Hematopoietic multipotent progenitor cell treated with erythropoietin and hydrocortisone succinate and interleukin-3 and kit ligand, for 4 days (in vitro differentiated cells): ENCODE data around the gene MANF.
"Not testable (repeated sequence)": the region's sequence is repeated elsewhere in the genome, so short reads cannot be mapped to it uniquely, and the experiment has no call there.

ENCODE experiments used
- DNase-seq: peaks from one replicate; pipeline ENCODE4 v3.0.0-alpha.2; 2015

The MANF gene

DNA sequence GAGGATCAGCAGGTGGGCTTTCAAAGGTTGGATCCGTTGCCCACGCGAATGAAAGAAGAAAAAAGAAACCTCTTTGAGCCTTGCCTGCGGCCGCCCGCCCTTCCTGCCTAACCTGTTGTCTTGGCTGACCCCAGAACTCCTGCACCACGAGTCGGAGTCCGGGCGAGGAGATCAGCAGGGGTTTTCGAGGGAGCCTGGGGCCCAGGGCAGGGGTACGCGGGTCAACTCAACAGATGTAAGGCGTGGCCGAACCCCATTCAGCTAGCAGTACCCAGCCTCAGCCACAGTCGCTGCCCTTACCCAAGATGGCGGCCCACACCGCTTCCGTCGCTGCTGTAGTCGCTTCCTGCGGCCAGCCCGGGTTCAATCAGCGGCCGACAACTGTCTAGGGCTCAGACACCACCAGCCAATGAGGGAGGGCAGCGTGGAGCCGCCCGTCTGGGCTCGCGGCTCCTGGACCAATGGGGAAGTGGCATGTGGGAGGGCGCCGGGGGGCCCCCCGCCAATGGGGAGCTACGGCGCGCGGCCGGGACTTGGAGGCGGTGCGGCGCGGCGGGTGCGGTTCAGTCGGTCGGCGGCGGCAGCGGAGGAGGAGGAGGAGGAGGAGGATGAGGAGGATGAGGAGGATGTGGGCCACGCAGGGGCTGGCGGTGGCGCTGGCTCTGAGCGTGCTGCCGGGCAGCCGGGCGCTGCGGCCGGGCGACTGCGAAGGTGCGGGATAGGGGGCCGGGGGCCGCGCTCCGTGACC lies at the start of gene MANF:
Gene MANF, plus strand, starts transcription at position 566 of the 748 bp plus-strand sequence. Its CDS starts 52 bp downstream, at position 618.
- peak; percentile 99 for DNase-seq

DNA sequence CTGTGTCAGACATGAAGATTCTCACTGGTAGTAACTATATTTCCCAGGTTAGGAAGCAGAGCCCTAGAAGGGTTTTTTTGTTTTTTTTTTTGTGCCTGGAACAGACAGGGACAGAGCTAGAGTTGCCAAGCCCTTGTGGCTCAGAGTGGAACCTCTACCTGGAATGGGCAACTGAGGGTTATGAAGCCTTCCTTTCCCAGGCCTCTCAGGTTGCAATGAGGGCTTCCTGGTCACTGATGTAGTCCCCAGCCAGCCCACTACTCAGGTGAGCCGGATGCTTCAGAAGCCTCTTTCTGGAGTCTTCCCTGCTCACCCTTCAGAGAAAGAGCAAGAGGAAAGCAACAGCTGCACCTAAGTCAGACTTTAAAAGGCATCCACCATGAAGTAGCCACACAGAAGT lies 48.8 kb upstream of the MANF start:
- DNase-seq: no peak

DNA sequence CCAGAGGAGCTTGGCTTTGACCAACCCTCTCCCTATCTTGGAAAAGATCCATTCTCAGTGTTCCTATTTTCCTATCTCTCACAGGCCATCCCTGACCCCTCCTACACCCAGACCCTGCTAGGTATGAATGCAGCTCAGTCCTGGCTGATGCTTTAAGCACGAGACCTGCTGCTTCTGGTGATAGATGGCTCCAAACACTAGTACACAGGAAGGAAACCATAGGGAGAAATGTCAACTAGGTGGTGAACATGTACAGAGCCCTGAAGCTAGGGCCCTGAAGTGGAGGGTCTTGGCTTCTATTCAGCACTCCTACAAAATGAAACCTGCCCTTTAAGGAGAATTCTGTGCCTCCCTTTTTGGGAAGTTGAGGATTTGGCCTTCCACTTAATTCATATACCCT lies 47.4 kb upstream of the MANF start:
- no peak for DNase-seq

DNA sequence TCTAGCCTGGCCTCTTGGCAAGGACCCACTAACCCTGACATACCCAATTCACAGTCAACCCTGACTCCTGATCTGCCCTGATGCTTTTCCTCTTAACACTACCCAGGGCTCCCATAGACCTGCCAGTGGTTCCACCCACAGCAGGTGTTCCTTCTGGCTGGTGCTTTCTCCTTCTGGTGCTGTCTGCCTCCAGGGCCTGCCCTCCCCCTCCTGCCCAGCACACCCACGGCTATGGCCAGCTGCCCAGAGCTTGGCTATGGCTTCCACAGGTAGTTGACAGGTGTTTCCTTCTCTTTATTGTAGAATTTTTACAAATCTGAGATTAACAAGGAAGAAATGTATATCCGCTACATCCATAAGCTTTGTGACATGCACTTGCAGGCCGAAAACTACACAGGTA lies 46.5 kb upstream of the MANF start:
- no peak for DNase-seq

DNA sequence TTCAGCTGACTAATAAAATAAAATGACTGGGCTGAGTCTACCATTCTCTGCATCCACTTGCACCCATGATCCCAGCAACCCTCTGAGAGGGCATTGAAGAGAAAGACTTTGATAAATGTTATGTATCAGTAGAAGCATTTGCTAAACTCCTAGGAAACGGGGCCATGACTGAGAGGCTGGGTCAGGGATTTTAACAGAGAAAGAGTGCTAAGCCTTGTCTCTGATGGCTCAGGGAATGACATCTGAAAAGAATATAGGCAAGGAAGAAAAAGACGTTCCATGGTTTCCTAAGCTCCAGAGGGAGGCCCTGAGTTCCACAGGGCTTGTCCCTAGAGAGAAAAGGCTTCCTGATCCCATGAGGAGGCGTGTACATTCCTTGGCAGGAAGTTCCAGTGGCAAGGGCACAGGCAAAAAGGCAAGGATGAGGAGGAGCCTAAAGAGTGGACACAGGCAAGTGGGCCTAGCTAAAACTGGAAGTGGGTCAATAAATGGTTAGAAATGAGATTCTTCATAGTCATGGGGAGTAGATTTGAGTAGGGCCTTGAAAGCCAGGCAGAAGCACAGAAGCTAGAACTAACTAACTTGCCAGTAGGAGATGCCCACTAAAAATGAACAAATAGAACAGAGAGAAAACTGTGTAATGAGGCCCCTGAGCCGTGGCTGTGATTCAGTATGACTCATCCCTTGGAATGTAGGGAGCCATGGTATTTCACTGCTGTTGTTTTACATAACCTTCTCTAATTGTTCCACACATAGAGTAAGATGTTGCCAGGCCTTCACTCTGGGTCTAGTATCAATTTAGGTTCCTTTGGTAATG lies 44.9 kb upstream of the MANF start:
- no peak for DNase-seq

DNA sequence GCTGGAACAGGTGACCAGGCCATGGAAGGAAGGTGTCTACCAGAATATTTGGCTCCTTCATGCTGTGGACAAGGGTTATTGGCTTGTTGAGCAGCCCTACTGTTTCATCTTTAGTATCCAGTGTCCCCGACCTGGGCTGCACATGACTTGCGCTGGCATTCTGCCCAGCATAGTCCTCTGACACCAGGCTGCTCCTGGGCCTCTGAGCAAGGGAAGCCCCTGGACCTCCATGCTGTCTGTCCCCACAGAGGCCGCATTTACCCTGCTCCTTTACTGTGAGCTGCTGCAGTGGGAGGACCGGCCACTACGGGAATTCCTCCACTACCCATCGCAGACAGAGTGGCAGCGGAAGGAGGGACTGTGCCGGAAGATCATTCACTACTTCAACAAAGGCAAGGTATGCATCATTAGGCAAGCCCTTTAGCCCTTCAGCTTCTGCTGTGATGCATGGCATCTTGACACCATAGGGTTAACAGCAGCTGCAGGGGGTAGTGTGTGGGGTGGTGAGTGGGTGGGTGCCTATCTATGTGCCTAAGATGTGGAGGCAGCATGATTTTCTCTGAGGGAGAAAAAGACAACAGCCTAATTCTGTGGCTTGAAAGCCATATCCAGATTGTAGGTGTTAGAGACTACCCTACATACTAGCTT lies 44.0 kb upstream of the MANF start:
- no peak for DNase-seq

DNA sequence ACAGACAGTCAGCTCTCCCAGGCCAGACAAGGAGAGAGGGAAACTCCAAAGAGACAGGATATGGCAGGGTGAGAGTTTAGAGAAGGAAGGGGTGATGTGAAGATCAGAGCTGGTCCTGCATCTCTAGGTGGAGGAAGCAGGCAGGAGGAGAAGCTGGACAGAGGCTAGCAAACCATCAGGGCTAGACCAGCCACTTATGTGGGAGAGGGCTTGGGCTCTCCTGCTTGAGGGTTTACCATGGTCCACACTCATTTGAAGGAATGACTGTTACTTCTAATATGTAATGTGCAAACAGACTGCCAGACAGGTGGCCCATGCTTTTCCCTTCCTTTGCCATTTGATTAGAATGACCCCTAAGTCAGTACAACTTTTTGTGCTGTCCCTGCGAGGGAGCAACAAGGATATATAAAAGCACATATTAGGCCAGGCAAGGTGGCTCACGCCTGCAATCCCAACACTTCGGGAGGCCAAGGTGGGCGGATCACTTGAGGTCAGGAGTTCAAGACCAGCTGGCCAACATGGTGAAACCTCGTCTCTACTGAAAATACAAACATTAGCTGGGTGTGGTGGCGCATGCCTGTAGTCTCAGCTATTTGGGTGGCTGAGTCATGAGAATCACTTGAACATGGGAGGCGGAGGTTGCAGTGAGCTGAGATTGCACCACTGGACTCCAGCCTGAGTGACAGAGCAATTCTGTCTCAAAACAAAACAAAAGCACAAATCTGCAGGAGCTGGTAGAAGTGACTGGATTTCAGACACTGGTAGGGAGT lies 41.0 kb upstream of the MANF start:
- no peak for DNase-seq

DNA sequence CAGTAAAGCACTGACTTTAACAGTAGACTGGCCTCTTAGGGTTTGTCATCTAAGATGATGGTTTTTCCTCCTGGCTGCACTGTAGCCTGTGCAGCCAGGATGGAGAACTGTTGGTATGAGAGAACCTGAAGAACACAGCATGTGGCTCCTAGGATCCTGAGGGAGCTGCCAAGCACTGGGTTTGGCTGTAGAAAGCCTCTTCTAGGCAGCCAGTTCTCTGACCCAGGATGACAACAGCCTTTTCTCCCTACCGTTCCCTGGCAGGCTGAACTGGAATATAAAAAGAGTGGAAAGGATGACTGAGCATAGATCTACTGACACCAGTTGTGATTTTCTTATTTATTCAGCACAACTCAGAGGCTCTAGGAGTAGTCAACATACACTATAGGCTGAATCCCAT lies 34.3 kb upstream of the MANF start:
- no peak for DNase-seq

DNA sequence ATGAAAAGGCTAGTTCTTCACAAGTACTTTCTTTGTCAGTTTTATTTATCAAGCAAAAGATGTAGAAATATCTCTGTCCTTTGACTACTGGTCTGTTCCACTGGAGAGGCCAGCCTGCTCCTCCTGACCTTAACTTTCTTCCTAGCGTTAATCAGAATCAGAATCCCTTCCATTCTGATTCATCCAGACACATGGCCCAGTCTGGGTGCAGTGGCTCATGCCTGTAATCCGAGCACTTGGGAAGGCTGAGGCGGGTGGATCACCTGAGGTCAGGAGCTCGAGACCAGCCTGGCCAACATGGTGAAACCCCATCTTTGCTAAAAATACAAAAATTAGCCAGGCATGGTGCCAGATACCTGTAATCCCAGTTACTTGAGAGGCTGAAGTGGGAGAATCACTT lies 32.0 kb upstream of the MANF start:
- DNase-seq: no peak

DNA sequence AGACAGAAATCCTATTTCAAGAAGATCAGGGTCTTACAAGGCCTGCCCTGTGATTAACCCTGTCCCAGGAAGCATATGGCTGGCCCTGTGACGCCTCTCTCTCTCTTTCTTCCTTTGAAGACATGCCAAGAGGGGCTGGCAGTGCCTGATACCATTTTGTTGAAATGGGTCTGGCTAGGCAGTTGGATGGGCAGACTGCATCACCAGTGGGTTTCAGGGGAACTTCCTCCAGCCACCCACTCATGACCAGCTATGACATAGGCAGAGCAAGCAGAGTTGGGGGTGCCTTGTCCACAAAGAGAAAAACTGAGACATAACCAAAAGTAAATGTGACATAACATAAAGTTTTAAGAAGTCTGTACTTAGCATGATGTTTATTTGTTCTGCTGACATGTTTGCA lies 31.4 kb upstream of the MANF start:
- peak; percentile 61 for DNase-seq

DNA sequence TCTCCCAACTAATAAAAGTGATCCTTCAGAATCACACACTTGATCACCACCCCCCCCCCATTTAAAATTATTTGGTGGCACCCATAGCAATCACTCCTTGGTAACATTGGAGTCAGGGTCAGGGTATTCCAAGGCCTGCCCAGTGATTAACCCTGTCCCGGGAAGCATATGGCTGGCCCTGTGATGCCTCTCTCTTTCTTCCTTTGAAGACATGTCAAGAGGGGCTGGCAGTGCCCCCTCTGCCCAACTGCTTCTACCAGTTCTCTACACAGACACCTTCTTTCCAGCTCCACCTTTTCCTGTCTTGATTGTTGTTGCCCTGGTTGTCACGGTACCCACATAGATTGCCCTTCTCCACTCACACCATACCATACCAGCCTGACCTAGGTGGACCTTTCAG lies 30.9 kb upstream of the MANF start:
- DNase-seq: no peak

DNA sequence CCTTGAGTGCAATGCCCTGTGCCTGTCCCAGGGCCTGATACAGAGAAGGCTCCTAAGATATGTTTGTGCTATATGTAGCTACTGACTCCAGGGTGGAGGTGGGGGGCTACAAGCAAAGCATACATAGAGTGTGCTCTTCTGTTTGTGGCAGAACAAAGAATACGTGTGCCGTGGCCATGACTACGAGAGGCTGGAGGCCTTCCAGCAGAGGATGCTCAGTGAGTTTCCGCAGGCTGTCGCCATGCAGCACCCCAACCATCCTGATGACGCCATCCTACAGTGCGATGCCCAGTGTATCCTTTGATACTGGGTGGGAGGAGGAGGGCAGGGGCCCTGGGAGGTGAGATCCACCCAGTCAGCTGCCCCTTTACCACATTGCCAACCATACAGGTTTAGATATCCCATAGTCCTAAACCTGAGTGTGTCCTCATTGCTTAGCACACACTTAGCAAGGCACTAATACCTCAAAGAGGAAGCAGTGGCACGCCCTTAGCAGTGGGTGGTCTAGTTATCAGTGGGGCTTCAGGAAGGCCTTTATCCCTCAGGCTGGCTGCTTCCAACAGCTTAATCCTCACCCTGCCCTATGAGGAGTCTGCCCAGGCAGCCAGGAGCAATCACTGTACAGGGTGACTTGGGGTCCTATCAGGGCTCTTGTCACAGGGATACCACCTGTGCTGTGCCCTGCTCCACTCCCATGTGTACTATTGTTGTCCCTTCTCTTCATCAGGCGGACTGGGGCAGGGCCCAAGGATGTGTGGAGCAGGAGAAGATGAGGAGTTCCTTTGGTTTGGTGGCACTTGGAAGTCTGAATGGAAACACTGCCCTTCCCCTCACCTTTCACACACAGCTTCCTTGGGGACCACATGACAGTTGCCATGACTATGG lies 30.1 kb upstream of the MANF start:
- DNase-seq: peak; percentile 40

DNA sequence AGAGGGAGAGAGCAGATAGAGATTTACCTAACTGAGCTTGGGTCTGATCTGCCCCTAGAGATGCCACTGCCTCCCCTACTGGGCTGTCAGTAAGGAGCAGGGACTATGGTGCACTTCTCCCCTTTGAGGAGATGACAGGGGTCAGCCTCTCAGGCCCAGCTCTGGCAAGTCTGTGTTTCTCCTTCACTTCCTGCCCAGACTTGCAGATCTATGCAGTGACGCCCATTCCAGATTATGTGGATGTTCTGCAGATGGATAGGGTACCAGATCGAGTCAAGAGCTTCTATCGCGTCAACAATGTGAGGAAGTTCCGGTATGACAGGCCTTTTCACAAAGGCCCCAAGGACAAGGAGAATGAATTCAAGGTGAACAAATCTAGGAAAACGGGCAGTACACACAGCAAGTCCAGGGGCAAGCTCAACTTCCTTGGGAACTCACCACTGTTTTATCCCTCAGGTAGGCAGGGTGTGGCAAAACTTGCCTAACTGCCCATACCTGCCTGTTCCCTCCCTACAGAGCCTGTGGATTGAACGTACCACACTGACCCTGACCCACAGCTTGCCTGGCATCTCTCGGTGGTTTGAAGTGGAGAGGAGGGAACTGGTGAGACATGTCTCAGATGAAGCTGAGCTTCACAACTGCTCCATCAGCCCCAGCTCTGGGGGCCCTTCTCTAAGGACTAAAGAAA lies 29.1 kb upstream of the MANF start:
- no peak for DNase-seq

DNA sequence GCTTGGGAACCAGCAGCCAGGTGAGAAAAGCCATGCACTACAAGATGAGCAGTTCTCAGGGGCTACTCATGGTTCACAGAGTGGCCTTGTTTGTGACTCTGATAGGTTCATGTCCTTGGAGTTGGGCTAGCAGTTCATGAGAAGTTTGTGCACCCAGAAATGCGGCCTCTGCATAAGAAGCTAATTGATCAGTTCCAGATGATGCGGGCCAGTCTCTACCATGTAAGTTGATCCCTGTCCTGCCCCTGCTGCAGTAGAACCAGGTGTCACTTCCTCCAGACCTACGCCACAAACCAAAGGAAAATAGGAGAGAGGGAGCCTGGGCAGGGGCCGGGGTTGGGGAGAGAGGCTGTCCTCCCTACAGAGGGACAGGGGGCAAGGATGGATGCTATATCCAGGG lies 27.2 kb upstream of the MANF start:
- DNase-seq: no peak

DNA sequence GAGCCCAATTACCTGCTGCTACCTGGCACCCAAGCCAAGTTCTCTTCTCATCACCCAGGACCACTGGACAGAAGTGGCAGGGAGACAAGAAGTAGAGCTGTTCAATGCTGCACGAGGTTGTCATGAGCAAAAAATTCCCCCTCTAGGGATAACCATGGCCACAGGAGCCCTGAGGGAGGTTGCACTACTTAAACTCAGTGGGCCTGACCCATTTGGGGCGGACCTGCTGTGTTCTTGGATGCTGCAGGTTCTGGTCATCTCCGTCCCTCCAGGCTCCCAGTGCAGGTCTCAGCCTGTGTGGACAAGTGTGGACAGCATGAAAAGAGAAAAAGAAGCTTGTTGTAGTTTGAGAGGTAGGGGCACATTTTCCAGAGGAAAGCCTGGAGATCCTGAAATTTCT lies 26.1 kb upstream of the MANF start:
- DNase-seq: no peak

DNA sequence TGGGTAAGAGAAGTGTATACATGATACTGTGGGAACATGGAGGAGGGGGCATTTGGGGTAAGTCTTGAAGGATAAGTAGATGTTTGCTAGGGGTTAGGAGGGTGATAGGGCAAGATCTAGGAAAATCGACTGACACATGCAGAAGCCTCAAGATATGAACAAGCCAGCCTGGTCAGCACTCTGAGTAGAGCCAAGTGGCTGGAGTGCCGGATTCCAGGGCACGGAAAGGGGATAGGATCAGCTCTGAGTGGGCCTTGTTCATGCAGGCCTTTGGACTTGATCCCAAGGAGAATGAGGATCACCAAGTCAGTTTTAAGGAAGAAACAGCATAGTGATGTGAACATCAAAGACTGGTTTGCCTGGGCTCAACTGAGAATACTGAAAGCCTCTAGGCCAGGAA lies 24.3 kb upstream of the MANF start:
- no peak for DNase-seq

DNA sequence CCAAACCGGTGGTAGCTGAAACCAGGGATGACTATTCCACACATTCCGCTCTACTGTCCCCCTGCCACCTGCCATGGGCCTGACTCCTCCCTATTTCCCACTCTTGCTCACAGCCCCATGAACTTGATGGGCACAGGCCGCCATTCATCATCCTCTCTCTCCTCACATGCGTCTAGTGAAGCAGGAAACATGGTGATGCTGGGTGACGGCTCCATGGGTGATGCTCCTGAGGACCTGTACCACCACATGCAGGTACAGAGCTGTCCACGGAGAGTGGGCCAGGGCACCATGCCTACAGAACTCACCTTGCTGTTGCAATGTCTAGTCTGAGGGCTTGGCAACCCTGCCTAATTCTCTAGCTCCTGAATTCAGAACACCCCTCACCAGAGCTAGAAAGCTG lies 23.3 kb upstream of the MANF start:
- no peak for DNase-seq

DNA sequence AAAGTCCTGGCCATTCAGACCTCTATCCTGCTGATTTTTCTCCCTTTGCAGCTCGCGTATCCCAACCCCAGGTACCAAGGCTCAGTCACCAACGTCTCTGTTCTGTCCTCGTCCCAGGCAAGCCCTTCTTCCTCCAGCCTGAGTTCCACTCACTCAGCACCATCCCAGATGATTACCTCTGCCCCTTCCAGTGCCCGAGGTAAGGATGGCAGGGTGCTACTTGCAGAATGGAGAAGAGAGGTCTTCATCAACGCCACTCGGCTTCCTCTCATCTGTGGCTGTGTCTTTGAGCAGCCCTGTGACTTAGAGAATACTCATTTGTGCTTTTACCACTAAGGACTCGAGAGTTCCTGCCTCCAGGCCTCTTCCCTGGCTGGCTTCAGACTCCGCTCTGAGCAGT lies 22.6 kb upstream of the MANF start:
- no peak for DNase-seq

DNA sequence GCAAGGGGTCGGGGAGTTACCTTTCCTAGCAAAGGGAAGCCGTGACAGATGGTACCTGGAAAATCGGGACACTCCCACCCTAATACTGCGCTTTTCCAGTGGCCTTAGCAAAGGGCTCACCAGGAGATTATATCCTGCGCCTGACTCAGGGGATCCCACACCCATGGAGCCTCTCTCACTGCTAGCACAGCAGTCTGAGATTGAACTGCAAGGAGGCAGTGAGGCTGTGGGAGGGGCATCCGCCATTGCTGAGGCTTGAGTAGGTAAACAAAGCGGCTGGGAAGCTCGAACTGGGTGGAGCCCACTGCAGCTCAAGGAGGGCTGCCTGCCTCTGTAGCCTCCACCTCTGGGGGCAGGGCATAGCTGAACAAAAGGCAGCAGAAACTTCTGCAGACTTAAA lies 16.8 kb upstream of the MANF start:
- DNase-seq: not testable (repeated sequence)

DNA sequence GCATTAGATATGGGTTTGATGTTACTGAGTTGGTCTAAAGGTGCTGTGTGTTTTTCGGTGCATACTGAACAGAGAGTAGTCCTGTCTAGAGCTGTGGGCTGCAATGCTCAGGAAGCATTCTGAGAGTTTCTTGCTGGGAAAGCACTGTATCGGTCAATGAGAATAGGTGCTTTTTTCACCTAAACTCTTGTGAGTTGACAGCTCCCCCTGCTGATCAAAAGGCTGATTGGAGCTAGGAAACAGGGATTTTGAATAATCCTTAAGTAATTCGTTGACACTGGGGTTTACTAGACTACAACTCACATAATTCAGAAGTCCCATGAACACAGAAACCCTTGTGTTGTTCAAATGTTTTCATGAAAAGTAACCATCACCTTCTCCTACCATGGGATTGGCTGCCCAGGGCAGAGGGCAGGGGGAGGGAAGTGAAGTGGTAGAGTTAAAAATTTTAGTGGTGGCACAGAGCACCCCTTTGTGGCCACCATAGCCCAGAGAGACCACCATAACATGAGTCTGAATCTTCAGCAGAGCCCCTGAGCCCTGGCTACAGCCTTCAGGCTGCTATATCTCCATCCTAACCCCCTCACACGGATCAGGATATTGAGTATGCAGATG lies 13.0 kb upstream of the MANF start:
- peak; percentile 88 for DNase-seq
